A549 (cell line): ENCODE data around the gene ZBTB16. TPM values are rescaled to one million over a fixed set of nuclear protein-coding genes. Genes with fewer than 3 reads are reported as not detected.

Experiments
- ATAC-seq, 2 experiments: fragments of 200-7000 bp in 1 of 2; fragments of >200 bp in 1 of 2; cut with Nextera tagmentation in 1 of 2; cut with Tn5 transposase in 1 of 2; 3 replicates each; pipeline versions ENCODE4 v1.8.0 to v1.9.1; 2018 to 2020; ENCODE audit warnings: mild to moderate bottlenecking in 1 of 2, moderate library complexity in 1 of 2
- CTCF ChIA-PET: fragments of 300-600 bp; sonication (Branson Sonifier 250); formaldehyde crosslinking; extraction: SDS; loops from one replicate; lab custom pipeline; 2021; ENCODE audit warnings: antibody characterized with exemption, inconsistent platforms; lab: Yijun Ruan, JAX
- POLR2A ChIA-PET: fragments of 350-600 bp; formaldehyde crosslinking; extraction: SDS; loops from one replicate; lab custom pipeline; 2021; ENCODE audit warnings: antibody characterized with exemption, inconsistent platforms; lab: Yijun Ruan, JAX
- DNase-seq, 2 experiments: peaks; one replicate each; pipeline versions ENCODE4 v3.0.0 to v3.0.0-alpha.2; 2011 to 2016; ENCODE audit warnings: low read depth in 1 of 2, low spot score in 1 of 2
- FAIRE-seq: peaks from 2 replicates; lab custom pipeline; 2011; peaks lifted over from hg19 to GRCh38; lab: Jason Lieb, UNC
- H3K27ac ChIP-seq, 2 experiments: fragments of >200 bp; sonication (Bioruptor Twin); formaldehyde crosslinking; 3 replicates each; pipeline ENCODE4 v1.5.1; 2016 to 2017
- H3K4me1 ChIP-seq: fragments of >200 bp; sonication (Bioruptor Twin); formaldehyde crosslinking; 3 replicates; pipeline ENCODE4 v1.6.1; 2016
- H3K4me2 ChIP-seq: fragments of >200 bp; sonication (Bioruptor Twin); formaldehyde crosslinking; 3 replicates; pipeline ENCODE4 v1.6.1; 2016
- H3K4me3 ChIP-seq: fragments of >200 bp; sonication (Bioruptor Twin); formaldehyde crosslinking; 3 replicates; pipeline ENCODE4 v1.5.1; 2016
- H3K9me3 ChIP-seq: fragments of >200 bp; sonication (Bioruptor Twin); formaldehyde crosslinking; 3 replicates; pipeline ENCODE4 v1.6.1; 2016
- CBX8 ChIP-seq: fragments of 200-600 bp; sonication (generic); IDR thresholded peaks from 2 replicates; pipeline ENCODE4 v1.6.1; 2016
- E2F6 ChIP-seq: IDR thresholded peaks from 2 replicates; pipeline ENCODE4 v1.6.1; 2012; ENCODE audit warnings: low read depth, borderline replicate concordance
- EHF ChIP-seq: fragments of 250-450 bp; sonication (Bioruptor Pico); IDR thresholded peaks from 2 replicates; pipeline ENCODE4 v1.5.0; 2020; ENCODE audit warnings: mild to moderate bottlenecking
- FOSL2 ChIP-seq, 2 experiments: fragments of 450-650 bp in 1 of 2; fragments of >200 bp in 1 of 2; sonication (Bioruptor Twin) in 1 of 2; formaldehyde crosslinking; IDR thresholded peaks; 2 replicates each; pipeline versions ENCODE4 v1.5.0 to v1.6.1; 2016 to 2020; ENCODE audit warnings: mild to moderate bottlenecking in 1 of 2, moderate library complexity in 1 of 2
- FOXS1 ChIP-seq: fragments of 250-450 bp; sonication (Bioruptor Pico); IDR thresholded peaks from 2 replicates; pipeline ENCODE4 v1.5.0; 2020; ENCODE audit warnings: mild to moderate bottlenecking, moderate library complexity
- HEYL ChIP-seq: fragments of 250-450 bp; sonication (Bioruptor Pico); IDR thresholded peaks from 2 replicates; pipeline ENCODE4 v1.8.0; 2021; ENCODE audit warnings: mild to moderate bottlenecking, moderate library complexity
- HOXA7 ChIP-seq: fragments of 250-450 bp; sonication (Bioruptor Pico); IDR thresholded peaks from 2 replicates; pipeline ENCODE4 v1.5.0; 2020; ENCODE audit warnings: mild to moderate bottlenecking, moderate library complexity
- HOXB13 ChIP-seq: fragments of 250-450 bp; sonication (Bioruptor Pico); IDR thresholded peaks from 2 replicates; pipeline ENCODE4 v1.5.0; 2020; ENCODE audit warnings: low read depth, mild to moderate bottlenecking, moderate library complexity
- HOXB5 ChIP-seq: fragments of 250-450 bp; sonication (Bioruptor Pico); IDR thresholded peaks from 2 replicates; pipeline ENCODE4 v1.5.0; 2020; ENCODE audit warnings: mild to moderate bottlenecking, moderate library complexity
- KDM1A ChIP-seq: fragments of 200-600 bp; sonication (generic); IDR thresholded peaks from 2 replicates; pipeline ENCODE4 v1.6.1; 2016; ENCODE audit warnings: low read depth, mild to moderate bottlenecking
- MYC ChIP-seq: IDR thresholded peaks from 2 replicates; pipeline ENCODE4 v1.6.1; 2012; ENCODE audit warnings: mild to moderate bottlenecking, inconsistent platforms, low read length, improper control_type of control experiment, borderline replicate concordance
- PHF8 ChIP-seq: fragments of 200-600 bp; sonication (generic); IDR thresholded peaks from 2 replicates; pipeline ENCODE4 v1.6.1; 2016; ENCODE audit warnings: low read depth, mild to moderate bottlenecking, antibody characterized with exemption, moderate library complexity, borderline replicate concordance
- RCOR1 ChIP-seq: fragments of 150-350 bp; IDR thresholded peaks from 2 replicates; pipeline ENCODE4 v1.6.1; 2014; ENCODE audit warnings: antibody characterized with exemption, low read length, low read depth
- RNF2 ChIP-seq: fragments of 200-600 bp; sonication (generic); IDR thresholded peaks from 2 replicates; pipeline ENCODE4 v1.6.1; 2016; ENCODE audit warnings: low read depth, mild to moderate bottlenecking, antibody characterized with exemption, moderate library complexity, borderline replicate concordance
- TFCP2L1 ChIP-seq: fragments of 250-450 bp; sonication (Bioruptor Pico); IDR thresholded peaks from 2 replicates; pipeline ENCODE4 v1.5.0; 2021; ENCODE audit warnings: mild to moderate bottlenecking
- ZC3H11A ChIP-seq: fragments of 450-650 bp; IDR thresholded peaks from 2 replicates; pipeline ENCODE4 v1.6.1; 2014; ENCODE audit warnings: antibody characterized with exemption, mild to moderate bottlenecking
- ZFP36 ChIP-seq: fragments of 450-650 bp; IDR thresholded peaks from 2 replicates; pipeline ENCODE4 v1.6.1; 2014; ENCODE audit warnings: borderline replicate concordance; ENCODE audit not compliant: partially characterized antibody
- ZNF302 ChIP-seq: fragments of 250-450 bp; sonication (Bioruptor Pico); IDR thresholded peaks from 2 replicates; pipeline ENCODE4 v1.9.0; 2021; ENCODE audit warnings: inconsistent platforms, mild to moderate bottlenecking, moderate library complexity
- WGBS: methylation state at CpG from one replicate; pipeline ENCODE4 v1.1.6; 2017; ENCODE audit errors: missing lambda C conversion rate; 5-methylcytosine and 5-hydroxymethylcytosine counted together
- polyA plus RNA-seq, 4 experiments: library from polyadenylated mRNA; depleted of rRNA in 3 of 4; stranded (reverse); fragments of >200 nt; fragmentation: RNase III in 1 of 4; extraction: RNeasy Plus Mini Kit Qiagen cat#74134 plus additional on column Dnase treatment in 1 of 4; gene quantifications; 2 replicates in 3 of 4; 3 replicates in 1 of 4; pipeline ENCODE4 v1.2.3, GENCODE V29; 2011 to 2017
- TF ChIP-seq, protein P1 (sequence below): fragments of 200-600 bp; sonication (generic); IDR thresholded peaks from 2 replicates; pipeline ENCODE4 v1.6.1; 2016; ENCODE audit warnings: antibody characterized with exemption, mild to moderate bottlenecking, moderate library complexity
- TF ChIP-seq, protein P2 (sequence below): fragments of >200 bp; sonication (Bioruptor Twin); formaldehyde crosslinking; IDR thresholded peaks from 3 replicates; pipeline ENCODE4 v1.6.1; 2016
- TF ChIP-seq, protein P3 (sequence below): IDR thresholded peaks from 2 replicates; pipeline ENCODE4 v1.6.1; 2012

Gene ZBTB16
- polyA plus RNA-seq, 2 of the 4 experiments (the other 2 are of a cell fraction), result not detected

- Histone ChIP-seq H3K4me3 (no peak overlapping the region; the same call in 2 of the 3 replicates), H3K27ac (peak overlapping the region in 1 of 2 experiments; percentile 77; a peak in 1 of 6 replicates), H3K4me2 (no peak overlapping the region), H3K9me3 (no peaks in the 10 kb centered on the region), H3K4me1 (peaks cover 25% of the 10 kb centered on the region)
- ATAC-seq (no peak), FAIRE-seq (no peak), DNase-seq (no peak)
- WGBS, result 43% methylated on average over 9 of the region's 9 CpGs
- TF ChIP-seq HOXB13 (no peak), PHF8 (no peak), HEYL (no peak), E2F6 (no peak)
- ChIA-PET POLR2A (no interaction called here), CTCF (no interaction called here)
These were observed 104.4 kb downstream of the ZBTB16 start for GRCh38 chr11:114163830-114164401.

- Histone ChIP-seq H3K4me3 (no peak overlapping the region), H3K27ac (peak overlapping the region in 1 of 2 experiments; percentile 77; a peak in 1 of 6 replicates), H3K9me3 (no peaks in the 10 kb centered on the region), H3K4me1 (peaks cover 23% of the 10 kb centered on the region), H3K4me2 (no peak overlapping the region)
- no peak for FAIRE-seq
- CTCF ChIA-PET, result no interaction called here
- no peak for DNase-seq
- no peak for TF ChIP-seq FOXS1
- no peak for TF ChIP-seq HOXA7 (CRISPR knock-in tag)
- TF ChIP-seq, protein P1, sequence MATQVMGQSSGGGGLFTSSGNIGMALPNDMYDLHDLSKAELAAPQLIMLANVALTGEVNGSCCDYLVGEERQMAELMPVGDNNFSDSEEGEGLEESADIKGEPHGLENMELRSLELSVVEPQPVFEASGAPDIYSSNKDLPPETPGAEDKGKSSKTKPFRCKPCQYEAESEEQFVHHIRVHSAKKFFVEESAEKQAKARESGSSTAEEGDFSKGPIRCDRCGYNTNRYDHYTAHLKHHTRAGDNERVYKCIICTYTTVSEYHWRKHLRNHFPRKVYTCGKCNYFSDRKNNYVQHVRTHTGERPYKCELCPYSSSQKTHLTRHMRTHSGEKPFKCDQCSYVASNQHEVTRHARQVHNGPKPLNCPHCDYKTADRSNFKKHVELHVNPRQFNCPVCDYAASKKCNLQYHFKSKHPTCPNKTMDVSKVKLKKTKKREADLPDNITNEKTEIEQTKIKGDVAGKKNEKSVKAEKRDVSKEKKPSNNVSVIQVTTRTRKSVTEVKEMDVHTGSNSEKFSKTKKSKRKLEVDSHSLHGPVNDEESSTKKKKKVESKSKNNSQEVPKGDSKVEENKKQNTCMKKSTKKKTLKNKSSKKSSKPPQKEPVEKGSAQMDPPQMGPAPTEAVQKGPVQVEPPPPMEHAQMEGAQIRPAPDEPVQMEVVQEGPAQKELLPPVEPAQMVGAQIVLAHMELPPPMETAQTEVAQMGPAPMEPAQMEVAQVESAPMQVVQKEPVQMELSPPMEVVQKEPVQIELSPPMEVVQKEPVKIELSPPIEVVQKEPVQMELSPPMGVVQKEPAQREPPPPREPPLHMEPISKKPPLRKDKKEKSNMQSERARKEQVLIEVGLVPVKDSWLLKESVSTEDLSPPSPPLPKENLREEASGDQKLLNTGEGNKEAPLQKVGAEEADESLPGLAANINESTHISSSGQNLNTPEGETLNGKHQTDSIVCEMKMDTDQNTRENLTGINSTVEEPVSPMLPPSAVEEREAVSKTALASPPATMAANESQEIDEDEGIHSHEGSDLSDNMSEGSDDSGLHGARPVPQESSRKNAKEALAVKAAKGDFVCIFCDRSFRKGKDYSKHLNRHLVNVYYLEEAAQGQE, result no peak
- TF ChIP-seq TFCP2L1, result no peak
- TF ChIP-seq, protein P2, sequence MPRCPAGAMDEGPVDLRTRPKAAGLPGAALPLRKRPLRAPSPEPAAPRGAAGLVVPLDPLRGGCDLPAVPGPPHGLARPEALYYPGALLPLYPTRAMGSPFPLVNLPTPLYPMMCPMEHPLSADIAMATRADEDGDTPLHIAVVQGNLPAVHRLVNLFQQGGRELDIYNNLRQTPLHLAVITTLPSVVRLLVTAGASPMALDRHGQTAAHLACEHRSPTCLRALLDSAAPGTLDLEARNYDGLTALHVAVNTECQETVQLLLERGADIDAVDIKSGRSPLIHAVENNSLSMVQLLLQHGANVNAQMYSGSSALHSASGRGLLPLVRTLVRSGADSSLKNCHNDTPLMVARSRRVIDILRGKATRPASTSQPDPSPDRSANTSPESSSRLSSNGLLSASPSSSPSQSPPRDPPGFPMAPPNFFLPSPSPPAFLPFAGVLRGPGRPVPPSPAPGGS, result no peak
- no peak for TF ChIP-seq KDM1A
- no peak for TF ChIP-seq ZFP36
- no peak for TF ChIP-seq ZC3H11A
- TF ChIP-seq HOXB5 (CRISPR knock-in tag), result no peak
- TF ChIP-seq CBX8, result no peak
- no peak for TF ChIP-seq EHF (CRISPR knock-in tag)
- no peak for TF ChIP-seq RNF2
- no peak for TF ChIP-seq ZNF302 (CRISPR knock-in tag)
- no peak for TF ChIP-seq MYC
- TF ChIP-seq RCOR1, result no peak
- TF ChIP-seq FOSL2 (IDR thresholded peaks at IDR 0.05), result no peak
- no peak for TF ChIP-seq FOSL2 (CRISPR knock-in tag; IDR thresholded peaks at IDR 0.05)
- TF ChIP-seq, protein P3, sequence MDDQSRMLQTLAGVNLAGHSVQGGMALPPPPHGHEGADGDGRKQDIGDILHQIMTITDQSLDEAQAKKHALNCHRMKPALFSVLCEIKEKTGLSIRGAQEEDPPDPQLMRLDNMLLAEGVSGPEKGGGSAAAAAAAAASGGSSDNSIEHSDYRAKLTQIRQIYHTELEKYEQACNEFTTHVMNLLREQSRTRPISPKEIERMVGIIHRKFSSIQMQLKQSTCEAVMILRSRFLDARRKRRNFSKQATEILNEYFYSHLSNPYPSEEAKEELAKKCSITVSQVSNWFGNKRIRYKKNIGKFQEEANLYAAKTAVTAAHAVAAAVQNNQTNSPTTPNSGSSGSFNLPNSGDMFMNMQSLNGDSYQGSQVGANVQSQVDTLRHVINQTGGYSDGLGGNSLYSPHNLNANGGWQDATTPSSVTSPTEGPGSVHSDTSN, result no peak
- no peak for ATAC-seq
- POLR2A ChIA-PET, result no interaction called here
- WGBS, result 58% methylated on average over 9 of the region's 9 CpGs
These were observed 105.0 kb downstream of the ZBTB16 start for GRCh38 chr11:114164546-114164945.
